ENCODE measurements around the gene ANO2.

Gene ANO2

GRCh38 chr12:5908251-5908650 lies 36.8 kb downstream of the ANO2 start:
- no peak for TF ChIP-seq CTCF (IDR thresholded peaks at IDR 0.05; ENCODE audit: low read depth, low read length)
- in situ Hi-C loops (cut with HindIII; ENCODE audit: low sequenced_read_pairs): no loop called here
- H3K4me3 ChIP-seq (ENCODE audit: low read depth, low read length): no peak overlapping the region
- no peak for DNase-seq (ENCODE audit: low read depth, low spot score)

- H3K4me3 ChIP-seq (ENCODE audit: low read depth, low read length): no peak overlapping the region
- no peak for DNase-seq (ENCODE audit: low read depth, low spot score)
- in situ Hi-C loops (cut with HindIII; ENCODE audit: low sequenced_read_pairs): no loop called here
- TF ChIP-seq CTCF (IDR thresholded peaks at IDR 0.05; ENCODE audit: low read depth, low read length): no peak
Observed at GRCh38 chr12:5907807-5908206, 37.3 kb downstream of the ANO2 start.

- no peak for TF ChIP-seq CTCF (IDR thresholded peaks at IDR 0.05; ENCODE audit: low read depth, low read length)
- no peak overlapping the region for H3K4me3 ChIP-seq (ENCODE audit: low read depth, low read length)
- no peak for DNase-seq (ENCODE audit: low read depth, low spot score)
- in situ Hi-C loops (cut with HindIII; ENCODE audit: low sequenced_read_pairs): no loop called here
Observed at GRCh38 chr12:5905757-5906156, 39.3 kb downstream of the ANO2 start.

GRCh38 chr12:5904969-5905368 lies 40.1 kb downstream of the ANO2 start:
- in situ Hi-C loops (cut with HindIII; ENCODE audit: low sequenced_read_pairs): no loop called here
- TF ChIP-seq CTCF (IDR thresholded peaks at IDR 0.05; ENCODE audit: low read depth, low read length): no peak
- DNase-seq (ENCODE audit: low read depth, low spot score): no peak
- H3K4me3 ChIP-seq (ENCODE audit: low read depth, low read length): no peak overlapping the region

- DNase-seq (ENCODE audit: low read depth, low spot score): no peak
- in situ Hi-C loops (cut with HindIII; ENCODE audit: low sequenced_read_pairs): no loop called here
- no peak overlapping the region for H3K4me3 ChIP-seq (ENCODE audit: low read depth, low read length)
- TF ChIP-seq CTCF (IDR thresholded peaks at IDR 0.05; ENCODE audit: low read depth, low read length): no peak
Observed at GRCh38 chr12:5904441-5904840, 40.6 kb downstream of the ANO2 start.

GRCh38 chr12:5902736-5903135 lies 42.3 kb downstream of the ANO2 start:
- no peak overlapping the region for H3K4me3 ChIP-seq (ENCODE audit: low read depth, low read length)
- no peak for TF ChIP-seq CTCF (IDR thresholded peaks at IDR 0.05; ENCODE audit: low read depth, low read length)
- in situ Hi-C loops (cut with HindIII; ENCODE audit: low sequenced_read_pairs): no loop called here
- no peak for DNase-seq (ENCODE audit: low read depth, low spot score)

- DNase-seq (ENCODE audit: low read depth, low spot score): no peak
- no peak for TF ChIP-seq CTCF (IDR thresholded peaks at IDR 0.05; ENCODE audit: low read depth, low read length)
- H3K4me3 ChIP-seq (ENCODE audit: low read depth, low read length): no peak overlapping the region
- in situ Hi-C loops (cut with HindIII; ENCODE audit: low sequenced_read_pairs): no loop called here
Observed at GRCh38 chr12:5901416-5901815, 43.6 kb downstream of the ANO2 start.
